GM18870 (cell line): ENCODE data around the gene SFI1.
"Not testable (repeated sequence)": the region's sequence is repeated elsewhere in the genome, so short reads cannot be mapped to it uniquely, and the experiment has no call there.

Experiments
- ATAC-seq: cut with Tn5 transposase; IDR thresholded peaks from one replicate; pipeline ENCODE4 v1.9.1; 2021; ENCODE audit warnings: moderate library complexity; ENCODE audit not compliant: unreplicated experiment

Gene SFI1

DNA sequence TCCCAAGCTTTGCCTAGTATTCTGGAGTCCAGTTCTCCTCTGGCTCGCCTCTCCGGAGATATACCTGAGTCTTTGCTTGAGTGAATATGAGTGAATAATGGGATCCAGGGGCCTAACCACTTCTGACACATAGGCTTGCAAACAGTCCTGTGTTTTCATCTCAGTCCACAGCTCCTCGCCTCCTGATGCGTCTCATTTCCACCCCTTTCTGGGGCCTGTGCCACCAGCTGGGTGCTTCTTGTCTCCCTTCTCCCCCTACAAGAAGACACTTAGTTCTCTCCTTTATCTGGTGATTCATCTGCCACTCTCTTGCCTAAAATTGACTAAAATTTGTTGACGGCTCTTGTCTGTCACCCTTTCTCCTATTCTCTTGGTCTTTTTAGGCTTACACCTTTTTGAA lies 44.6 kb downstream of the SFI1 start:
- no peak for ATAC-seq

DNA sequence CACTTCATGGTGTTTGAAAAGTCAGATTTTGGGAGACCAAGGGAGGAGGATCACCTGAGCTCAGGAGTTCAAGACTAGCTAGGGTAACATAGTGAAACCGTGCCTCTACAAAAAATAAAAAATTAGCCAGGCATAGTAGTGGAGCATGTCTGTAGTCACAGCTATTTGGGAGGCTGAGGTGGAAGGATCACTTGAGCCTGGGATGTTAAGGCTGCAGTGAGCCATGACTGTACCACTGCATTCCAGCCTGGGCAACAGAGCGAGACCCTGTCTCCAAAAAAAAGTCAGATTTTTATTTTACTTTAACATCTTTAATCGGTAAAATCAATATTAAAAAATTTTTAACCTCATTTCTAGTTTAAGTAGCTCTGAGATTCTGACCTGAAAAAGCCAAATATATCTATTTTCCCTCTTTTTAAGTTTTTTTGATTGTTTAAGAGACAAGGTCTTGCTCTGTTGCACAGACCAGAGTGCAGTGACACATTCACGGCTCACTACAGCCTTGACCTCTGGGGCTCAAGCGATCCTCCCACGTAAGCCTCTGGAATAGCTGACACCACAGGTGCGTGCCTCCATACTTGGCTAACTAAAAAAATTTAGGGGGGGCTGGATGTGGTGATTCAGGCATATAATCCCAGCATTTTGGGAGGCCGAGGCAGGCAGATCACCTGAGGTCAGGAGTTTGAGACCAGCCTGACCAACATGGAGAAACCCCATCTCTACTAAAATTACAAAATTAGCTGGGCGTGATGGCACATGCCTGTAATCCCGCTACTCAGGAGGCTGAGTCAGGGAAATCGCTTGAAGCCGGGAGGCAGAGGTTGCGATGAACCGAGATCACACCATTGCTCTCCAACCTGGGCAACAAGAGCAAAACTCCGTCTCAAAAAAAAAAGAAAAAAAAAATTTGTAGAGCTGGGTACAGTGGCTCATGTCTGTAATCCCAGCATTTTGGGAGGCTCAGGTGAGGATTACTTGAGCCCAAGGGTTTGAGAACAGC lies 48.4 kb downstream of the SFI1 start:
- no peak for ATAC-seq

DNA sequence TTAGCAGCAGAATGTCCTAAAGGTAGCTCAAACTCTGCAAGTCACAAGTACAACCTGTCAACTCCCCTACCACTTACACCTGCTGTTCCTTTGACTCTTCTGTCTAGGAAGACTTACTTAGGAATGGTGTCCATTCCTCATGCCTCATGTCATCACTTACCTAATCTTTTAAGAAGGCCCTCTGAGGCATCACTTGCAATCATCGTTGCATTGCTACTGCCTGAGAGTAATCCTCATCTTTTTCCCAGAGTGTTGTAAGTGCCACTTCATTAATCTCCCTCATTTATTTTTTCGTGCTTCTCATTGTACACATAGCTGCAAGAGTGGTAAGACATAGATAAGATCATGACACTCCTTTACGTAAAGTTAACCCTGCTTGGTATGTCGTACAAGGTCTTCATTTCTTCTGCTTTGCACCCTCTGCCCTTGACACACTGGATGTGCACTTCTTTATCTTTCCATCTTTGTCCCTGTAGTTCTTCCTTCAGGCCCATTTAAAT lies 54.6 kb downstream of the SFI1 start:
- ATAC-seq: no peak

DNA sequence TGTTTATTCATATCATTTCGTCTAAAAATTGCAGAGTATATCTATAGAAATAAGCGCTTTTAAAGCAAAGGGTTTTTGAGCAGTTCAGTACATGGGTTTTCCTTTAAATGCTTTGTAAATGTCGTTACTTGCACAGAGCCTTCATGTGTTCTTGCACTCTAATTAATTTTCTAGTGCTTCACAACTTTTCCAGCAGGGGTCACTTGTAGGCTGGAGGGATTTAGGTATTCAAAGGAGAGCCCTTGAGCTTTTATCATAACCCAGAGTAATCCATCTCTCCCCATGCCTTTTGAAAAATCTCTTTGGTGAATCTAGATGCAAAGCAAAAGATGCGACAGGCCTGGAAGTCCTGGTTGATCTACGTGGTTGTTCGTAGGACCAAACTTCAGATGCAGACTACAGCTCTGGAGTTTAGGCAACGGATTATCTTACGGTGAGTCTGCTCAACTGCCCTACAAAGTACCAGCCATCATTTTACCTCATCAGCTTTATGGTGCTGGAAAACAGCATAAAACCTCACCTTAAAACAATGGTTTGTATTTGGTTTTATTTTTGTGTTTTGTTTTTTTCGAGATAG lies 60.4 kb downstream of the SFI1 start:
- no peak for ATAC-seq

DNA sequence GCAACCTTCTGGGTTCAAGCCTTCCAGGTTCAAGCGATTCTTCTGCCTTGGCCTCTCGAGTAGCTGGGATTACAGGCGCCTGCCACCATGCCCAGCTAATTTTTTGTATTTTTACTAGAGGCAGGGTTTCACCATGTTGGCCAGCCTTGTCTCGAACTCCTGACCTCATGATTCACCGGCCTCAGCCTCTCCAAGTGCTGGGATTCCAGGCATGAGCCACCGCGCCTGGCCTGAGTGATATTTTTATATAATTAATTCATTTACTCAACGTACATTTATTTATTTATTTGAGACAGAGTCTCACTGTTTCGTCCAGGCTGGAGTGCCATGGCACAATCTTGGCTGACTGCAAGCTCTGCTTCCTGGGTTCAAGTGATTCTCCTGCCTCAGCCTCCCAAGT lies 62.2 kb downstream of the SFI1 start:
- ATAC-seq: not testable (repeated sequence)

DNA sequence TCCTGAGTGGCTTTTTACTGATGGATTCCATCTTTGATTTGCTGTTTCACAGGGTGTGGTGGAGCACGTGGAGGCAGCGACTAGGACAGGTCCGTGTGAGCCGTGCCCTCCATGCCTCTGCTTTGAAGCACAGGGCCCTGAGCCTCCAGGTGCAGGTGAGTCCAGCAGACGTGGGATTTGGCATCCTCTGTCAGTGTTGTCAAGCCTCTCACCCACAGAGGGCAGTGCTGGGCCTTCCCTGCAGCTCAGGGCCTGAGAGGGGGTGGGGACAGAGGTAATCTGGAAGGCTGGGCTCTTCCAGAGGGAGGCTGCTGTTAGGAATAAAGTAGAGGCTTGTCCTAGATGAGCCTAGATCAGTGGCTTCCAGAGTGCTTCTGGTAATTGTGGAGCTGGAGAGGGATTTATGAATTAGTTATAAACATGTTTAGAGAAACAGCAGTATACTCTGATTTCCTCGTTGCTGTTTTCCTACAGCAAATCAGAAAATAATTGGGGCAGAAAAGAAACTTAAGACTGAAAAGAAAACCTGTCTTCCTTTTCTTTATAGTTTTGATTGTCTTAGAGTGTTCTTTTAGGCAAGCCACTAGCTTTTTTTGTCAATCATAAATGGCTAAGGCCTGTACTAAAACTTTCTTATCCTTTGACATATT lies 65.0 kb downstream of the SFI1 start:
- no peak for ATAC-seq

DNA sequence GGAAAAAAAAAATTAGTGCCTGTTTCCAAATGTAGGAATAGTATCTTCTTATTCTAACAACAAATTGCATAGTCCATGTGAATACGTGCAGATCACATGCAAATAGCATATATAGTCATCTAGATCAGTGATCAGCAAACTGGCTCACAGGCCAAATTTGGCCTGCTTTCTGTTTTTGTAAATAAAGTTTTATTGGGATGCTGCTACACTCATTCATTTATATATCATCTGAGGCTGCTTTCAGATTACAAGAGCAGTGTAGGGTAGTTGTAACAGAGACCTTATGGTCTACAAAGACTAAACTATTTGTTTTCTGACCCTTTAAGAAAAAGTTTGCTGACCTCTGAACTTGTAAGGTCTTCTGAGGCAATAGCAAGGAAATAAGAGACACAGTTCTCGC lies 65.6 kb downstream of the SFI1 start:
- no peak for ATAC-seq

DNA sequence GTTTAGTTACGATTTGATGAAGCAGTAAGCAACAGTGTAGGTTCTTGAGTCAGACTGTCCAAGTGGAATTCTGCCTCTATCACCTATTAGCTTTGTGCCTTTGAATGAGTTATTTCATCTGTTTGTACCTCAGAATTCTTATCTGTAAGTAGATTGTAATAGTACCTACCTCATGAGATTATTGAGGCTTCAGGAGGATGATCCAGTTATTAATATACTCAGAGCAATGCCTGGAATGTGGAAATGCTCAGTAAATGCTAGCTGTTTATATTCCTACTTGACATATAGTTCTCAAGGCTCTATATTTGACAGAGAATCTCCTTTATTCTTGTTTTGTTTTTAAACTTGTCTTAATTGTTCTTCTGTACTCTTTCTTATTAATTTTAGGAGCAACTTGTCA lies 70.1 kb downstream of the SFI1 start:
- no peak for ATAC-seq

DNA sequence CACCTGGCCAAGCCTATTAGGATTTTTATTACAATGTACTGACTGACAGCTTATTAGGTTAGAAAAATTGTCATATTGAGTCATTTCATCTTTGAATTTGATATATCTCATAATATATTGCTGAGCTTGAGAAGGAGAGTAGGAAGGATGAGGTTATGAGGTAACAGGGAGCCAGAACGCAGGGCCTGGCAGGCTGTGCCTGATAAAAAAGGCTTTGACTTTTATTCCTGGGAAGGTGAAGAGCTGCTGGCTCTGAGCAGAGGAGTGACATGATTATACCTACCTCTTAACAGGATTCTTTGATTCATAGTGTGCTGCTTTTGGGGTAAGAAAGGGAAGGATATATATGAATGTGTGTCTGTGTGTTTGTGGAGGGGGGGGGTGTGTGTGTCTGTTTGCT lies 70.9 kb downstream of the SFI1 start:
- ATAC-seq: no peak

DNA sequence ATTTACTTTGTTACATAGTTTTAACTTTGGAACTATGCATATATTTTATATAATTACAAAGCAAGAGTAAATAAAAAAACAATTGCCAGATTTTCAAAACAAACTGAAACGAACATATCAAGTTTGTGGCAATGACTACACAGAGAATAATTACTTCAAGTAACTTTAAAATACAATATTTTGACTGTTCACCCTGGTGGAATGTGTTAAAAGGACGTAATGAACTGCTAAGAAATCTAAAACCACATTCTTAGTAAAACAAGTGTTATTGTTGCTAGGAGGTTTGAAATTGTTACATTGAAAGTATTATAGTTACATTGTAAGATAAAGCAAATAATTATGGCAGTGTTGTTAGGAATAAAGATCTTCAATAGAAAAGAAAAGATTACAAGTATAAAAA lies 71.4 kb downstream of the SFI1 start:
- ATAC-seq: no peak

DNA sequence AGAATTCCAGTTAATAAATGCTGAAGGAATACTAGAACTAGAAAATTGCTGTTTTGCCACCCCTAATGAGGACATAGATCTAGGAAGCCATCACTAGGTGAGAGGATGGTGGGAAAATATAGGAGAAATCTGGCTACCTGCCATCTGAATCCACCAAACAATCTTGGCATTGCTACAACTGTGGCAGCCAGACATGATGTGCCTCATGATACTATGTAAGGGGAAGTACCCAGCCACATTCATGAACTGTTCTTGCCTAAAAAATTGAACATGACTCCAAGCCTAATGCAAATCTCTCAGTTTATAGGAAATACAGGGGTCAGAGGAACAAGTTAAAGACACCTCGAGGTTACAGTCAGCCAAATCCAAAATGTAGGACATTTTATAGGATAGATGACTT lies 72.8 kb downstream of the SFI1 start:
- ATAC-seq: no peak

DNA sequence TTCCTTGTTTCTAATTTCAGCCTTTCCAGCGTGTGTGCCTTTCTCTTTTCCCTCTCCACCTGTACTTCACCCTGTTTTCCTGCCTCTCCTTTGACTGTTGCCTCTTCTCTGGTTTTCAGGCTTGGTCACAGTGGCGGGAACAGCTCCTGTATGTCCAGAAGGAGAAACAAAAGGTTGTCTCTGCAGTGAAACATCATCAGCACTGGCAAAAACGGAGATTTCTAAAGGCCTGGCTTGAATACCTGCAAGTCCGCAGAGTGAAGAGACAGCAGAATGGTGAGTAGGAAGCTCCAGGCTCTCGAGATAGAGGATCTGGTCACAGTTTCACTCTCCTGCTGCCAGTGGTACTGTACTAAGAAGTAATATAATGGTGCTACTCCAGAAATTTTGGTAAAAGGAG lies 76.6 kb downstream of the SFI1 start:
- ATAC-seq: no peak

DNA sequence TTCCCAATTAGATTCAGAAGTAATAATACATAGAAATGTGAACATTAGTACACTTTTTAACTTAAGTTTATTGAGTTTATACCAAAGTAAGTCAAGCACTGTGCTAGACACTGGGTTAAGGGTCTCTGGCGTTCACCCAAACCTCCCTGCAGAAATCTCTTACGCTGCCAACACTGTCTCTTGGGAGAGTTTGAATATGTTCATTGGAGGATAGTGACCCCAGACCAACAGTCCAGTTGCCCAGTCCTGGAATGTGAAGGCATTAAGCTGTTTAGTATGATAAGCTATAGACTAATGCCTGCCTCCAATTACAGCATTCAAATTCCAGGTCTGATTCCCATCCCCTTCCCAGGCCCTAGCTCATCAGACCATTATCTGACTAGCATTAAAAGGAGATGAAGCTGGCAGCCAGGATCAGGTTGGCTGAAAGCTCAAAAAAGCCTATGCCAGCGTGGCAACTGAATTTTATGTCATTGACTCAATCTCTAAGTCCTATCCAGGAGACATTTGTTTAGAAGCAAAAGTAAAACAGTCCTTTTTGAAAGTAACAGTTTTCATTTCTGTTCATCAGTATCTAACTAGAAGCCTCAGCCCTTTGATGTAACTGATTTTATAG lies 77.8 kb downstream of the SFI1 start:
- ATAC-seq: no peak

DNA sequence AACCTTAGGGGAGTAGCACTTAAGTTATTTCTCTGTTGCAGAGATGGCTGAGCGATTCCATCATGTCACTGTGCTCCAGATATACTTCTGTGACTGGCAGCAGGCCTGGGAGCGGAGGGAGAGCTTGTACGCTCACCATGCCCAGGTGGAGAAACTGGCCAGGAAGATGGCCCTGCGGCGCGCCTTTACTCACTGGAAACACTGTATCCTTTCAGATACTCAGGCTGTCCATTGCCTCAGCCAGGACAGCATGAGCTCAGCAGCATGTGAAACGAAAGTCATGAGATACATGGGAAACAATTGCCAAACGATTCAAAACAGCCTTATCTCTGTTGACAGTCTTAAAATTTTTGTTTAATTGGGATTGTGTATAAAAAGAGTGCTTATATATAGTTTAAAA lies 78.9 kb downstream of the SFI1 start:
- no peak for ATAC-seq

DNA sequence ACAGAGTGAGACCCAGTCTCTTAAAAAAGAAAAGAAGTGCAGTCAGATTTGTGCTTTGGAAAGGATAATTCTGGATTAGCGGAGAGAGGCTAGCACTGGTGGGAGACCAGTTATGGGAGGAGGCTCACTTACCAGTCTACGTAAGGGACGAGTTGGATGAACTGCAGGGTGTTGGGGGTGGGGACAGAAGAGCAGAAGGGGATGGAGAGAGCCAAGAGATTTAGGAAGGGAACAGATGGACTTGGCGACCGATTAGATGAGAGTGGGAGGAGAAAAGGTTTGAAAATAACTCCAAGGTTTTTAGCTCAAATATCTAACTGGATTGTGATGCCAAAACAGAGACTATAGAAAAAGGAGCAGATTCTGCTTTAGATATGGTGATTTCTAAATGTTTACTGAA lies 81.4 kb downstream of the SFI1 start:
- ATAC-seq: no peak

DNA sequence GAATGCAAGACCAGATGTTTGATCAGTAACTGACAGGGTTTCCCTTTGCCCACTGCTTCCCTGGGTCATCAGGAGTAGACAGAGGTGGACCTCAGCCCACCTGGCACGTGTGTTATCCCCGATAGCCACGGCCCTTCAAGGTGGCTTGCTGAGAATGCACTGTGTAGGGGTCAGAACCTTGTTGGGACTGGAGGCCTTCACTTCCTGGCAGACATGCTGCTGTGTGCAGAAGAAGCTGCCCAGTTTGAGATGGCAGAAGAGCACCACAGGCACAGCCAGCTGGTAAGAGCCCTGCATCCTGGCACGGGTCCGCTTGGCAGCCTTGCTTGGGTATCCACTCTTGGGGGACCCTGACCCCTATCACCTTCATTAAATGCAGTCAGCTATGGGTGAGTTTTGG lies 81.8 kb downstream of the SFI1 start:
- no peak for ATAC-seq

DNA sequence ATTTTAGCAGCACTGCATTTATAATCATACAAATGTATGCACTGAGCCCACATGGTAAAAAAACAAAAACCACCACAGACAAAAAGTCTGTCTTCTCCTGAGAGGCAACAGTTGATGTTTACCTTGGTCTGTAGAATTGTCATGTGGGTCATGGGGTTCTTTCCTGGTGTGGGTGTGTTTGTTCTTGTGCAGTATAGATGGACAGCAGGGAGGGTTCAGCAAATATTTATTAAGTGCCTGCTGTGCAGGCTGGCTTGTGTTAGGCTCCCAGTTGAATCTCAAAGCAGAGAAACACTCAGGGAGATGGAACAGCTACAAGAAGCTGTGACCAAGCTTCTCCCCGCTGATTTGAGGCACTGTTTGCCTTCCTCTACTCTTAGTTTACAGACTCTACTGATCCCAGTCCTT lies 83.5 kb downstream of the SFI1 start:
- ATAC-seq: no peak

DNA sequence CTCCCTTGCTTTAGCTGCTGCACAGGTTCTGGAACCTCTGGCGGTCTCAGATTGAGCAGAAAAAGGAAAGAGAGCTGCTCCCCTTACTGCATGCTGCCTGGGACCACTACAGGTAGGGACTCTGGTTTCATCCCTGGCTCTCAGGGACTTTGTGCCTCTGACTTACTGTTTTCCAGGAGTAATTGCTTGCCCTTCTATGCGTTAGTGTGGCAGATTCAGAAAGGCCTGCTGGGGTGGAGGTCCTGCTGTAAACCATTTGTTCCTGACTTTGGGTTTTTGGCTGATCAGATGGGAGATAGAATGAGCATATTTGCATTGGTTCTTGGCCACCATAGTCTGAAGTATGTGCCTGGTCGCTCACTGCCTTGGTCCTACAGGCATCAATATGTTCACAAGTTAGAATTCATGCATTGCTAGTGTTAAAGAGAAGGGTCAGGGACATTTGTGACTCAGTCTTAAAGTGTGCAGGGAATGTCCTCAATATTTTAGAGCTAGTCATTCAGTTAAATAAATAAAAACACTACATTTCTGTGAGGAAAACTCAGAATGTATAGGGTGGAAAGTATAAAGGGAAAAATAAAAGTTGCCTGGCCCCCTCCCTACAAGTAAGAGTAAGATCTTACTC lies 87.6 kb downstream of the SFI1 start:
- no peak for ATAC-seq

DNA sequence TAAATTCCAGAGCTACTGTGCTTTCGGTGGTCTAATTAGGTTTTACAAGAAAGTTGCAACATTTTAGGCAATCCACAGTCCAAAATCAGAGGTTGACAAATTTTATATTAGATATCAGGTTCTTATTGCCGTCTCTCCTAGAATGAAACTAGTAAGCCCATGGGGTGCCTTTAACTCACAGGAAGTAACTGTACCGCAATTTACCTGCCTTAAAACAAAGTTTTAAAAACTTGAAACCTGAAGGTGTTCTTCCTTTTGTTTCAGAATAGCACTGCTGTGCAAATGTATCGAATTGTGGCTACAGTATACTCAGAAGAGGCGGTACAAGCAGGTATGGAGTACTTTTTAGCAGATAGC lies 88.4 kb downstream of the SFI1 start:
- ATAC-seq: no peak

DNA sequence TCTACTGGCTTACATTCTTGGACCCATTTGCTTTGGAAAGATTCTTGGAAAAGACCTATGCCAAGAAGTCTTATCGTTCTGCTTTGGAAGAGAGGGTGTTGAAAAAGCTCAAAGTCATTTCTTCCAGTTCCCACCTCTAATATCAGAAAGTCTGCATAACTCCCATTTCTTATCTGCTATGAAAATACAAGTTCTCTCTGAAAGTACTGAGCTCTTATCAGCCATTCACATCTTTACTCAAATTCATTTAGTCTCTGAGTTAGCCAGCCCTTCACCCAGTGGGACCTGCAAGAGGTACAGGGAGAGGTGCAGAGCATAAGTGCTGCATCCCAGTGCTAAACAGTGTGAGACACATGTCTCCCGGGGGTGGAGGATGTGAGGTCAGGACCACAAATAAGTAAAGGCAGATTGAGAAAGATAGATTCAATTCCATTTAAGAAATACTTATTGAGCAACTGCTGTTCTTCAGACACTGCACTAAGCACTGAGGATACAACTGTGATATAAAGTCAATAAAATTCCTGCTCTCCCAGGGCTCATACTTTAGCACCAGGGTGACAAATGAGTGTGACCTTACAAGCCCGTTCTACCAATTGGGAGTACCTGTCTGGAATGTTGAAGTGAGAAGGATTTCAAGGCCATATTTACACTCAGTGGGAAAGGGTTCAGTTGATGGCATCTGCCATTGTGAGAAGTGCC lies 89.0 kb downstream of the SFI1 start:
- no peak for ATAC-seq
